Measurements from ENCODE around the gene ATP6AP1. TPM values are rescaled to one million over a fixed set of nuclear protein-coding genes. Genes with fewer than 3 reads are reported as not detected.
A peak's percentile ranks its signal among the peaks of the same experiment; 100 is the strongest.

The ATP6AP1 gene
- total and polyA plus RNA-seq, 2 of the 13 experiments (the other 11 are each of a cell fraction or from before 2014, with no cell fraction given): 56.7 to 110 TPM

DNA sequence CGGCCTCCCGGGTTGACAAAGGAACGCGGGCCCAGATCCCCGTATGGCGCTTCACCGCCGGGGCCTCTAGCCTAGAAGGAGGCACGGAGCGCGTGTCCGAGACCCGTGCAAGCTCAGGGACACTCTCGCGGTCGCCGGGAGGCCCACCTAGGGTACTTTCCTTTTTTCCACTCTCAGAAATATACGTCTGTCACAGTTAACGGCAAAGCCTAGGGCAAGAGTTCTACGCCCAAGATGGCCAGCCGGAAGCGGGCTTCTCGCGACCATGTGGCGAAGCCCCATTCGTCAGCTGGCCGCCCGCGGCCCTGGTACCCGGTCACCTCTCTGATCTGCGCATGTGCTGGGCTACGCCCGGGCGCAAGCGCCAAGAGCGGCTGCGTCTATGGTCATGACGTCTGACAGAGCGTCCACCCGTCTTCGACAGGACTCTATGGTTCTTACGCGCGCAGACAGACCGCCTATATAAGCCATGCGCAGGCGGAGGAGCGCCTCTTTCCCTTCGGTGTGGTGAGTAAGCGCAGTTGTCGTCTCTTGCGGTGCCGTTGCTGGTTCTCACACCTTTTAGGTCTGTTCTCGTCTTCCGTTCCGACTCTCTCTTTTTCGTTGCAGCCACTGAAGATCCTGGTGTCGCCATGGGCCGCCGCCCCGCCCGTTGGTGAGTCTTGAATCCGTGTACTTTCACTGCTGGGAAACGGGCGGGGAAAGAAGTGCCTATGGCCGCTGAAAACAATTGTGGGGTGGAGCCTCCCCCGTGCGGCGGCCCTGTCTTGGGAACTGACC lies 30.4 kb upstream of the ATP6AP1 start, which contains the start of gene RPL10 (continued):
- TF ChIP-seq, protein P1, sequence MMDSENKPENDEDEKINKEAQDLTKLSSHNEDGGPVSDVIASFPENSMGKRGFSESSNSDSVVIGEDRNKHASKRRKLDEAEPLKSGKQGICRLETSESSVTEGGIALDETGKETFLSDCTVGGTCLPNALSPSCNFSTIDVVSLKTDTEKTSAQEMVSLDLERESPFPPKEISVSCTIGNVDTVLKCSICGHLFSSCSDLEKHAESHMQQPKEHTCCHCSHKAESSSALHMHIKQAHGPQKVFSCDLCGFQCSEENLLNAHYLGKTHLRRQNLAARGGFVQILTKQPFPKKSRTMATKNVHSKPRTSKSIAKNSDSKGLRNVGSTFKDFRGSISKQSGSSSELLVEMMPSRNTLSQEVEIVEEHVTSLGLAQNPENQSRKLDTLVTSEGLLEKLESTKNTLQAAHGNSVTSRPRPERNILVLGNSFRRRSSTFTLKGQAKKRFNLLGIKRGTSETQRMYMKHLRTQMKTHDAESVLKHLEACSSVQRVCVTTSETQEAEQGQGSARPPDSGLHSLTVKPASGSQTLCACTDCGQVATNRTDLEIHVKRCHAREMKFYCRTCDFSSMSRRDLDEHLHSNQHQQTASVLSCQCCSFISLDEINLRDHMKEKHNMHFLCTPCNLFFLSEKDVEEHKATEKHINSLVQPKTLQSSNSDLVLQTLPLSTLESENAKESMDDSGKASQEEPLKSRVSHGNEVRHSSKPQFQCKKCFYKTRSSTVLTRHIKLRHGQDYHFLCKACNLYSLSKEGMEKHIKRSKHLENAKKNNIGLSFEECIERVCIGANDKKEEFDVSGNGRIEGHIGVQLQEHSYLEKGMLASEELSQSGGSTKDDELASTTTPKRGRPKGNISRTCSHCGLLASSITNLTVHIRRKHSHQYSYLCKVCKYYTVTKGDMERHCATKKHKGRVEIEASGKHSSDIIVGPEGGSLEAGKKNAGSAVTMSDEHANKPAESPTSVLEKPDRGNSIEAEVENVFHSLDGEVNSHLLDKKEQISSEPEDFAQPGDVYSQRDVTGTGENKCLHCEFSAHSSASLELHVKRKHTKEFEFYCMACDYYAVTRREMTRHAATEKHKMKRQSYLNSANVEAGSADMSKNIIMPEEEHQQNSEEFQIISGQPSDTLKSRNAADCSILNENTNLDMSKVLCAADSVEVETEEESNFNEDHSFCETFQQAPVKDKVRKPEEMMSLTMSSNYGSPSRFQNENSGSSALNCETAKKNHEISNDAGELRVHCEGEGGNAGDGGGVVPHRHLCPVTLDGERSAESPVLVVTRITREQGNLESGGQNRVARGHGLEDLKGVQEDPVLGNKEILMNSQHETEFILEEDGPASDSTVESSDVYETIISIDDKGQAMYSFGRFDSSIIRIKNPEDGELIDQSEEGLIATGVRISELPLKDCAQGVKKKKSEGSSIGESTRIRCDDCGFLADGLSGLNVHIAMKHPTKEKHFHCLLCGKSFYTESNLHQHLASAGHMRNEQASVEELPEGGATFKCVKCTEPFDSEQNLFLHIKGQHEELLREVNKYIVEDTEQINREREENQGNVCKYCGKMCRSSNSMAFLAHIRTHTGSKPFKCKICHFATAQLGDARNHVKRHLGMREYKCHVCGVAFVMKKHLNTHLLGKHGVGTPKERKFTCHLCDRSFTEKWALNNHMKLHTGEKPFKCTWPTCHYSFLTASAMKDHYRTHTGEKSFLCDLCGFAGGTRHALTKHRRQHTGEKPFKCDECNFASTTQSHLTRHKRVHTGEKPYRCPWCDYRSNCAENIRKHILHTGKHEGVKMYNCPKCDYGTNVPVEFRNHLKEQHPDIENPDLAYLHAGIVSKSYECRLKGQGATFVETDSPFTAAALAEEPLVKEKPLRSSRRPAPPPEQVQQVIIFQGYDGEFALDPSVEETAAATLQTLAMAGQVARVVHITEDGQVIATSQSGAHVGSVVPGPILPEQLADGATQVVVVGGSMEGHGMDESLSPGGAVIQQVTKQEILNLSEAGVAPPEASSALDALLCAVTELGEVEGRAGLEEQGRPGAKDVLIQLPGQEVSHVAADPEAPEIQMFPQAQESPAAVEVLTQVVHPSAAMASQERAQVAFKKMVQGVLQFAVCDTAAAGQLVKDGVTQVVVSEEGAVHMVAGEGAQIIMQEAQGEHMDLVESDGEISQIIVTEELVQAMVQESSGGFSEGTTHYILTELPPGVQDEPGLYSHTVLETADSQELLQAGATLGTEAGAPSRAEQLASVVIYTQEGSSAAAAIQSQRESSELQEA (CRISPR knock-in tag; IDR thresholded peaks at IDR 0.05; ENCODE audit: not compliant biosample characterization): no peak
- TF ChIP-seq NR2F2 (IDR thresholded peaks at IDR 0.05; ENCODE audit: borderline replicate concordance, low read depth) (peak; percentile 47; the same call in 1 of the 2 replicates), ZNF414 (CRISPR knock-in tag; IDR thresholded peaks at IDR 0.05) (no peak), MLLT10 (CRISPR knock-in tag; IDR thresholded peaks at IDR 0.05) (no peak), ELF4 (CRISPR knock-in tag; IDR thresholded peaks at IDR 0.05; ENCODE audit: borderline replicate concordance) (peak; percentile 47; the same call in 1 of the 2 replicates), POLR2A (IDR thresholded peaks at IDR 0.05; ENCODE audit: insufficient read depth in 1 of 2, low read depth in 2 of 2, low read length in 2 of 2) (peak in 1 of 2 experiments; percentile 100; a peak in 2 of 4 replicates), MIXL1 (CRISPR knock-in tag; IDR thresholded peaks at IDR 0.05) (no peak), TFE3 (CRISPR knock-in tag; IDR thresholded peaks at IDR 0.05) (peak; percentile 70), TBP (CRISPR knock-in tag; IDR thresholded peaks at IDR 0.05) (no peak), NCOA2 (CRISPR knock-in tag; IDR thresholded peaks at IDR 0.05) (no peak), ARNT2 (CRISPR knock-in tag; IDR thresholded peaks at IDR 0.05; ENCODE audit: low read depth) (peak; percentile 40; the same call in 1 of the 2 replicates)
- TF ChIP-seq, protein P2, sequence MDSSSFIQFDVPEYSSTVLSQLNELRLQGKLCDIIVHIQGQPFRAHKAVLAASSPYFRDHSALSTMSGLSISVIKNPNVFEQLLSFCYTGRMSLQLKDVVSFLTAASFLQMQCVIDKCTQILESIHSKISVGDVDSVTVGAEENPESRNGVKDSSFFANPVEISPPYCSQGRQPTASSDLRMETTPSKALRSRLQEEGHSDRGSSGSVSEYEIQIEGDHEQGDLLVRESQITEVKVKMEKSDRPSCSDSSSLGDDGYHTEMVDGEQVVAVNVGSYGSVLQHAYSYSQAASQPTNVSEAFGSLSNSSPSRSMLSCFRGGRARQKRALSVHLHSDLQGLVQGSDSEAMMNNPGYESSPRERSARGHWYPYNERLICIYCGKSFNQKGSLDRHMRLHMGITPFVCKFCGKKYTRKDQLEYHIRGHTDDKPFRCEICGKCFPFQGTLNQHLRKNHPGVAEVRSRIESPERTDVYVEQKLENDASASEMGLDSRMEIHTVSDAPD (CRISPR knock-in tag; IDR thresholded peaks at IDR 0.05): no peak
- TF ChIP-seq, protein P3, sequence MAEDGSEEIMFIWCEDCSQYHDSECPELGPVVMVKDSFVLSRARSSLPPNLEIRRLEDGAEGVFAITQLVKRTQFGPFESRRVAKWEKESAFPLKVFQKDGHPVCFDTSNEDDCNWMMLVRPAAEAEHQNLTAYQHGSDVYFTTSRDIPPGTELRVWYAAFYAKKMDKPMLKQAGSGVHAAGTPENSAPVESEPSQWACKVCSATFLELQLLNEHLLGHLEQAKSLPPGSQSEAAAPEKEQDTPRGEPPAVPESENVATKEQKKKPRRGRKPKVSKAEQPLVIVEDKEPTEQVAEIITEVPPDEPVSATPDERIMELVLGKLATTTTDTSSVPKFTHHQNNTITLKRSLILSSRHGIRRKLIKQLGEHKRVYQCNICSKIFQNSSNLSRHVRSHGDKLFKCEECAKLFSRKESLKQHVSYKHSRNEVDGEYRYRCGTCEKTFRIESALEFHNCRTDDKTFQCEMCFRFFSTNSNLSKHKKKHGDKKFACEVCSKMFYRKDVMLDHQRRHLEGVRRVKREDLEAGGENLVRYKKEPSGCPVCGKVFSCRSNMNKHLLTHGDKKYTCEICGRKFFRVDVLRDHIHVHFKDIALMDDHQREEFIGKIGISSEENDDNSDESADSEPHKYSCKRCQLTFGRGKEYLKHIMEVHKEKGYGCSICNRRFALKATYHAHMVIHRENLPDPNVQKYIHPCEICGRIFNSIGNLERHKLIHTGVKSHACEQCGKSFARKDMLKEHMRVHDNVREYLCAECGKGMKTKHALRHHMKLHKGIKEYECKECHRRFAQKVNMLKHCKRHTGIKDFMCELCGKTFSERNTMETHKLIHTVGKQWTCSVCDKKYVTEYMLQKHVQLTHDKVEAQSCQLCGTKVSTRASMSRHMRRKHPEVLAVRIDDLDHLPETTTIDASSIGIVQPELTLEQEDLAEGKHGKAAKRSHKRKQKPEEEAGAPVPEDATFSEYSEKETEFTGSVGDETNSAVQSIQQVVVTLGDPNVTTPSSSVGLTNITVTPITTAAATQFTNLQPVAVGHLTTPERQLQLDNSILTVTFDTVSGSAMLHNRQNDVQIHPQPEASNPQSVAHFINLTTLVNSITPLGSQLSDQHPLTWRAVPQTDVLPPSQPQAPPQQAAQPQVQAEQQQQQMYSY (CRISPR knock-in tag; IDR thresholded peaks at IDR 0.05): 0 out of 2 replicates have a peak, but pooled peaks have one; percentile 25
